ENCODE data around the gene AADAT. TPM values are rescaled to one million over a fixed set of nuclear protein-coding genes. Genes with fewer than 3 reads are reported as not detected.
A peak's percentile ranks its signal among the peaks of the same experiment; 100 is the strongest.
"Not testable (repeated sequence)": the region's sequence is repeated elsewhere in the genome, so short reads cannot be mapped to it uniquely, and the experiment has no call there.

The AADAT gene
- polyA plus RNA-seq, 3 donors from 2014 or later: not detected

- no peak for DNase-seq
- Mint-ChIP-seq H3K27me3 (ENCODE audit: low read depth in 3 of 3) (peaks cover 0 to 13% (median 0%) of the 10 kb centered on the region in 3 donors), H3K4me1 (no peaks in the 10 kb centered on the region), H3K4me3 (no peak overlapping the region), H3K9me3 (no peaks in the 10 kb centered on the region), H3K36me3 (no peaks in the 10 kb centered on the region), H3K27ac (no peak overlapping the region)
Measured at GRCh38 chr4:170079981-170080380, 9.8 kb downstream of the AADAT start.

DNA sequence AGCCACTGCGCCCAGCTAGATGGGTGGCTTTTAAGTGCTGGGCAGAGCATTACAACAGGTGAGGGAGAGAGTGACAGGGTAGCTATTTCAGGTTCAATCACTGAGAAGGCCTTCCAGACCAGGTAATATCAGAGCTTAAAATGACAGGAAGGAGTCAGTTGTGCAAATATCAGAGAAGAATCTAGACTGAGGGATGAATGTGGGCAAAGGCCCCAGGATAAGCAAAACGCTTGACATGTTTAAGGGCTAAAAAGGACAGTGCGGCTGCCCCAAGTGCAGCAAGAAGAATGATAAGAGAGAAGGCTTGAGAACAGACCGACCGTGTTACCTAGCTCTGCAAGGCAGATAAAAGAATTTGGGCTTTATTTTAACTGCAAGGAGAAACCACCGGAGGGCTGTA, 18.6 kb downstream of the AADAT start:
- DNase-seq: no peak
- H3K27ac Mint-ChIP-seq: no peak overlapping the region
- peaks cover 0 to 1% (median 0%) of the 10 kb centered on the region in 6 donors for H3K9me3 Mint-ChIP-seq
- H3K4me3 Mint-ChIP-seq: no peak overlapping the region
- peaks cover 0 to 6% (median 0%) of the 10 kb centered on the region in 3 donors for H3K27me3 Mint-ChIP-seq (ENCODE audit: low read depth in 3 of 3)
- H3K36me3 Mint-ChIP-seq: no peaks in the 10 kb centered on the region
- H3K4me1 Mint-ChIP-seq: no peaks in the 10 kb centered on the region

DNA sequence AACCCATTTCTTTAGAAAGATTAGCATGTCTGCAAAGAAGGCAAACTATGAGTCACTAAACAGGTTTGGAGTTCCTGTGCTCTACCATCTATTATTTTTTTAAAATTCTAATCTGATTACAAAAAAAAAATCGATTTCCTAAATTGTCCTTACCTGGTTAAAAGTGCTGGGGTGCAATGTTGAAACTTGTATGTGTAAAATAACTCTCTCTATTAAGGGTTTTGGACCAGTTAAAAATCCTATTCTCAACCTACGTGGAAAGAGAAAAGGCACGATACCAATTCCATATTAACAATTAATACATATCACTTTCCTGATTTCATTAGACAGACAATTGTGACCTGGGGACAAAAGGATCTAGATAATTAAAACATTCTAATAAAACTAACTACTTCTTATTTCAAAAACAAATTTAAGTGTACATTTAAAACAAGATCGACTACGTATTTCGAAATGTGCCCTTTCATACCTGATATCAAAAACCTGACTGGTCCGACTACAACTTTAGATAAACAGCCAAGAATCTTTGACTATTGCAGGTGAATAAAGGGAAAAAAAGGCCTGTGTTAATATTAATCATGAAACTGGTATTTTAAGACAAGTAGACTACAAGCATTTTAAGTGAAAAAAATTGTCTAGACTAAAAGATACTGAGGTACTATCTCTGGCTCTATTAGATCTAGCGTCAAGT, 21.2 kb downstream of the AADAT start:
- H3K36me3 Mint-ChIP-seq: no peaks in the 10 kb centered on the region
- H3K27ac Mint-ChIP-seq: no peak overlapping the region
- H3K9me3 Mint-ChIP-seq: peaks cover 0 to 1% (median 0%) of the 10 kb centered on the region in 6 donors
- peaks cover 0 to 5% (median 5%) of the 10 kb centered on the region in 3 donors for H3K27me3 Mint-ChIP-seq (ENCODE audit: low read depth in 3 of 3)
- no peak for DNase-seq
- H3K4me3 Mint-ChIP-seq: no peak overlapping the region
- H3K4me1 Mint-ChIP-seq: no peaks in the 10 kb centered on the region

DNA sequence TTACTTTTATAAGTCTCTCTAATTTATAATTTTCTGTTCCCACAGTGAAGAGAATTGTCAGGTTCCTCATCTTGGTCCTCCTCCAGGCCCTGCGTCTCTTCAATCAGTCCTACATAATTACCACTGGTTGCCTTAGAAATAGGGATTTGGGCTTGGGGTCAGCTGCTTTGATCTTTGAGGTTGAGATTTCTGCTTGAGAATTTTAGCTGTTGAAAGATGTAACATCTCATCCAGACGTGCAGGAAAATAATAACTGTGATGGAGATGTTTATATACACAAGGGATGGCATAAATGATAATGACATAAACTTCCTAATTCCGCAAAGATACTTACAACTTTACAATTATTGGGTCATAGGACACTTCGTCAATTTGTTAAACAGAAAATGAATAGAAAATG, 30.3 kb downstream of the AADAT start:
- Mint-ChIP-seq H3K4me1 (no peaks in the 10 kb centered on the region), H3K9me3 (no peaks in the 10 kb centered on the region), H3K27me3 (ENCODE audit: low read depth in 3 of 3) (peaks cover 0 to 4% (median 0%) of the 10 kb centered on the region in 3 donors)

GRCh38 chr4:170058826-170059225, 30.9 kb downstream of the AADAT start:
- Mint-ChIP-seq H3K27ac (no peak overlapping the region), H3K36me3 (no peaks in the 10 kb centered on the region), H3K9me3 (no peaks in the 10 kb centered on the region), H3K4me1 (no peaks in the 10 kb centered on the region), H3K4me3 (no peak overlapping the region), H3K27me3 (ENCODE audit: low read depth in 3 of 3) (peaks cover 0 to 4% (median 0%) of the 10 kb centered on the region in 3 donors)
- no peak for DNase-seq

More for the DNA sequence above, 30.3 kb downstream of the AADAT start:
- no peak overlapping the region for H3K27ac Mint-ChIP-seq
- H3K4me3 Mint-ChIP-seq: no peak overlapping the region
- H3K36me3 Mint-ChIP-seq: no peaks in the 10 kb centered on the region
- no peak for DNase-seq

- Mint-ChIP-seq H3K4me3 (no peak overlapping the region), H3K27ac (no peak overlapping the region), H3K36me3 (no peaks in the 10 kb centered on the region), H3K9me3 (no peaks in the 10 kb centered on the region), H3K27me3 (ENCODE audit: low read depth in 3 of 3) (peaks cover 0 to 3% (median 2%) of the 10 kb centered on the region in 3 donors), H3K4me1 (no peaks in the 10 kb centered on the region)
- DNase-seq: no peak
Measured at GRCh38 chr4:170057866-170058265, 31.9 kb downstream of the AADAT start.

DNA sequence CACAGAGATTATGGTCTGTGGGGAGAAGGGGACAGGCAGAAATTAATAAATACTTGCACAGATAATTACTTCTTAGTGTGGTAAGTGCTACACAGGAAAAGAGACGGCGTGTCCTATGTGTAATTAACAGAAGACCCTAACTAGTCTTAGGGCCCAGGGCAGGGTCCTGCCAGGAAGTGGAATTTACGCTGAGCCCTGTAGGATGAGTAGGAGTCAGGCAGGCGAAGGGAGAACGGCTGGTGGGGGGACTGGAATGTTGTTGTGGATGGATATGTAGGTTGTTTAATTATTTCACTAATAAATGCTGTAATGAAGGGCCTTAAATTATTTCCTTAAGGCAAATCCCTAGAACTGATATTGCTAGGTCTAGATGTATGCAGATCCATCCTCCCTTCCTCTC, 36.8 kb downstream of the AADAT start:
- Mint-ChIP-seq H3K9me3 (no peaks in the 10 kb centered on the region), H3K27ac (no peak overlapping the region), H3K4me1 (no peaks in the 10 kb centered on the region), H3K27me3 (ENCODE audit: low read depth in 3 of 3) (peaks cover 0 to 7% (median 4%) of the 10 kb centered on the region in 3 donors), H3K4me3 (no peak overlapping the region), H3K36me3 (no peaks in the 10 kb centered on the region)
- DNase-seq: no peak

- H3K4me1 Mint-ChIP-seq: no peaks in the 10 kb centered on the region
- peaks cover 0 to 7% (median 4%) of the 10 kb centered on the region in 3 donors for H3K27me3 Mint-ChIP-seq (ENCODE audit: low read depth in 3 of 3)
- no peak for DNase-seq
- H3K4me3 Mint-ChIP-seq: no peak overlapping the region
- H3K9me3 Mint-ChIP-seq: no peaks in the 10 kb centered on the region
- no peak overlapping the region for H3K27ac Mint-ChIP-seq
- H3K36me3 Mint-ChIP-seq: no peaks in the 10 kb centered on the region
Measured at GRCh38 chr4:170051402-170051801, 38.4 kb downstream of the AADAT start.

- Mint-ChIP-seq H3K36me3 (no peaks in the 10 kb centered on the region), H3K27me3 (ENCODE audit: low read depth in 3 of 3) (peaks cover 0 to 7% (median 4%) of the 10 kb centered on the region in 3 donors), H3K4me3 (no peak overlapping the region), H3K9me3 (no peaks in the 10 kb centered on the region), H3K4me1 (no peaks in the 10 kb centered on the region), H3K27ac (no peak overlapping the region)
- DNase-seq: no peak
Measured at GRCh38 chr4:170049766-170050165, 40.0 kb downstream of the AADAT start.

GRCh38 chr4:170047771-170048354, 41.9 kb downstream of the AADAT start:
- no peaks in the 10 kb centered on the region for H3K4me1 Mint-ChIP-seq
- peaks cover 3 to 7% (median 4%) of the 10 kb centered on the region in 3 donors for H3K27me3 Mint-ChIP-seq (ENCODE audit: low read depth in 3 of 3)
- H3K4me3 Mint-ChIP-seq: no peak overlapping the region
- no peaks in the 10 kb centered on the region for H3K36me3 Mint-ChIP-seq
- peak; percentile 38 to 53 (median 51) for DNase-seq
- no peak overlapping the region for H3K27ac Mint-ChIP-seq
- no peaks in the 10 kb centered on the region for H3K9me3 Mint-ChIP-seq

DNA sequence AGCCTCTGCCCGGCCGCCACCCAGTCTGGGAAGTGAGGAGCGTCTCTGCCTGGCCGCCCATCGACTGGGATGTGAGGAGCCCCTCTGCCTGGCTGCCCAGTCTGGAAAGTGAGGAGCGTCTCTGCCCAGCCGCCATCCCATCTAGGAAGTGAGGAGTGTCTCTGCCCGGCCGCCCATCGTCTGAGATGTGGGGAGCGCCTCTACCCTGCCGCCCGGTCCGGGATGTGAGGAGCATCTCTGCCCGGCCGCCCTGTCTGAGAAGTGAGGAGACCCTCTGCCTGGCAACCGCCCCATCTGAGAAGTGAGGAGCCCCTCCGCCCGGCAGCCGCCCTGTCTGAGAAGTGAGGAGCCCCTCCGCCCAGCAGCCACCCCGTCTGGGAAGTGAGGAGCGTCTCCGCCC, 43.6 kb downstream of the AADAT start:
- not testable (repeated sequence) for H3K4me3 Mint-ChIP-seq, H3K36me3 Mint-ChIP-seq

GRCh38 chr4:170040031-170040680, 49.6 kb downstream of the AADAT start:
- Mint-ChIP-seq H3K27ac (no peak overlapping the region), H3K4me3 (no peak overlapping the region), H3K4me1 (no peaks in the 10 kb centered on the region), H3K36me3 (no peaks in the 10 kb centered on the region), H3K27me3 (ENCODE audit: low read depth in 3 of 3) (peaks cover 3 to 13% (median 8%) of the 10 kb centered on the region in 3 donors), H3K9me3 (no peaks in the 10 kb centered on the region)
- no peak for DNase-seq

More for the DNA sequence above, 43.6 kb downstream of the AADAT start:
- not testable (repeated sequence) for H3K27me3 Mint-ChIP-seq (ENCODE audit: low read depth in 3 of 3); H3K27ac Mint-ChIP-seq; DNase-seq; H3K9me3 Mint-ChIP-seq; H3K4me1 Mint-ChIP-seq

DNA sequence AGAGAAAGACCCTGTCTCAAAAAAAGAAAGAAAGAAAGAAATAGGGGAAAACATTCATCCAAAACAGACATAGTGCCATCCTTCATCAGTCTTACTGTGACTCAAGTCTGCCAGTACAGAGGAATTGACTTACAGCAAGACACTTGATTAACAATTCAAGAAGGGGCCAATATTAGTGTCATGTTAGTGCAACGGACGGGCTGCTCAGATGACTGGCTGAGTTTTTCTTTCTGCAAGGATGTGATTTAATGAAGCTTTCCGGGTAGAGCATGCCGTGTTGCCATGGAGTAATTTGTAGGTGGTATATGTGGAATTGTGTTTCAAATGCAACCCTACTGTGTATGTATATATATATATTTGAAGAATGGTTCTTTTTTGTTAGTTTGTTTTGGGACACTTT, 51.0 kb downstream of the AADAT start:
- Mint-ChIP-seq H3K4me1 (no peaks in the 10 kb centered on the region), H3K4me3 (no peak overlapping the region), H3K9me3 (no peaks in the 10 kb centered on the region), H3K27ac (no peak overlapping the region), H3K27me3 (ENCODE audit: low read depth in 3 of 3) (peaks cover 3 to 13% (median 8%) of the 10 kb centered on the region in 3 donors), H3K36me3 (no peaks in the 10 kb centered on the region)
- DNase-seq: no peak

- no peak overlapping the region for H3K4me3 Mint-ChIP-seq
- no peak overlapping the region for H3K27ac Mint-ChIP-seq
- H3K9me3 Mint-ChIP-seq: no peaks in the 10 kb centered on the region
- DNase-seq: no peak
- H3K4me1 Mint-ChIP-seq: no peaks in the 10 kb centered on the region
- H3K36me3 Mint-ChIP-seq: no peaks in the 10 kb centered on the region
- H3K27me3 Mint-ChIP-seq (ENCODE audit: low read depth in 3 of 3): peaks cover 3 to 13% (median 8%) of the 10 kb centered on the region in 3 donors
Measured at GRCh38 chr4:170038232-170038631, 51.5 kb downstream of the AADAT start.
